Peyer's patch (tissue), 4 donors: ENCODE data around the gene CLEC2D. TPM values are rescaled to one million over a fixed set of nuclear protein-coding genes. Genes with fewer than 3 reads are reported as not detected.
"Not testable (repeated sequence)": the region's sequence is repeated elsewhere in the genome, so short reads cannot be mapped to it uniquely, and the experiment has no call there.

Source experiments
- DNase-seq, 3 donors: peaks; one replicate each; pipeline ENCODE4 v3.0.0-alpha.2; 2017 to 2019
- H3K27ac ChIP-seq, 4 donors: fragments of 200-600 bp; sonication (generic); one replicate each; pipeline ENCODE4 v1.5.1; 2016 to 2019
- H3K27me3 ChIP-seq, 2 donors: fragments of 200-600 bp; sonication (generic); one replicate each; pipeline ENCODE4 v1.5.1; 2019
- H3K36me3 ChIP-seq, 3 donors: fragments of 200-600 bp; sonication (generic); one replicate each; pipeline ENCODE4 v1.5.1; 2016 to 2019
- H3K4me1 ChIP-seq, 4 donors: fragments of 200-600 bp; sonication (generic); one replicate each; pipeline ENCODE4 v1.5.1; 2016 to 2019
- H3K4me3 ChIP-seq, 4 donors: fragments of 200-600 bp; sonication (generic); 1 replicate in 3 of 4; 2 replicates in 1 of 4; pipeline ENCODE4 v1.5.1; 2016 to 2019; ENCODE audit warnings: mild to moderate bottlenecking in 1 of 4
- H3K9me3 ChIP-seq, 4 donors: fragments of 200-600 bp; sonication (generic); one replicate each; pipeline ENCODE4 v1.5.1; 2016 to 2019; ENCODE audit warnings: mild to moderate bottlenecking in 1 of 4
- POLR2A ChIP-seq, 2 donors: fragments of 450-650 bp; IDR thresholded peaks; one replicate each; pipeline ENCODE4 v1.5.1; 2017; ENCODE audit warnings: antibody characterized with exemption in 2 of 2, mild to moderate bottlenecking in 2 of 2, moderate library complexity in 2 of 2
- total RNA-seq, 4 donors: library from RNA; depleted of rRNA; stranded (reverse); fragments of >200 nt; gene quantifications; one replicate each; pipeline ENCODE4 v1.1.0, GENCODE V29; 2016
- TF ChIP-seq, protein P1 (sequence below), 6 experiments: fragments of 450-650 bp in 4 of 6; fragments of 200-600 bp in 2 of 6; sonication (generic) in 1 of 6; IDR thresholded peaks; one replicate each; pipeline ENCODE4 v1.5.1; 2017 to 2019; ENCODE audit warnings: antibody characterized with exemption in 6 of 6, mild to moderate bottlenecking in 3 of 6, moderate library complexity in 1 of 6

CLEC2D gene
- total RNA-seq, 4 donors from 2014 or later = 6.4 to 140 (median 12.1) TPM

DNA sequence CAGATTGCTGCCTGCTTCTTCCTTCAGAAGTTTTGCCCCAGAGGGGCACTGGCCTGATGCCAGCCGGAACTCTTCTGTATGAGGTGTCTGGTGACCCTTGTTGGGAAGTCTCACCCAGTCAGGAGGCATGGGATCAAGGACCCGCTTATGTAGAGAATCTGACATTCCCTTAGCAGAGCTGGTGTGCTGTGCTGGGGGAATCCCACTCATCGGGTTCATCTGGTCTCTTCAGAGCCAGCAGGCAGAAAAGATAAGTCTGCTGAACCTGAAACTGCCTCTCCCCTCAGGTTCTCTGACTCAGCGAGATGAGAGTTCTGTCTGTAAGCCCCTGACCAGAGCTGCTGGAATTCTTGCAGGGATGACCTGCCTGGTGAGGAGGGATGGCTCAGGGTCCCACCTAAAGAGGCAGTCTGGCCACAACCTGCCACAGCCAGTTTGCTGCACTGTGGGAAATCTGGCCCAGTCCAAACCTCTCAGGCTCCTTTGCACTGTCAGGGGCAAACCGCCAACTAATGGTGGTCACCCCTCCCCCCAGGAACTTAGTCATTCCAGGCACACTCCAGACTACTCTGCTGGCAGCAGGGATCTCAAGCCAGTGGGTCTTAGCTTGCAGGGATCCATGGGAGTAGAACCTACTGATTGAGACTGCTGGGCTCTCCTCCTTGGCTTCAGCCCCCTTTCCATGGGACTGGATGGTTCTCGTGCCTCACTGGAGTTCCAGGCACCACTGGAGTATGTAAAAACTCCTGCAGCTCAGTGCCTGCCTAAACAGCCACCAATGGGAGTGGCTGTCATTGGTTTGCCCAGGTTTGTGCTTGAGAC, 4.1 kb downstream of the CLEC2D start:
- Histone ChIP-seq H3K36me3 (no peaks in the 10 kb centered on the region), H3K4me3 (peak overlapping the region in 2 of 4 donors; percentile 13 to 25), H3K4me1 (peaks cover 0 to 4% (median 0%) of the 10 kb centered on the region in 4 donors), H3K27me3 (no peaks in the 10 kb centered on the region), H3K9me3 (no peaks in the 10 kb centered on the region), H3K27ac (peak overlapping the region; percentile 32 to 76 (median 62))
- TF ChIP-seq, protein P1, sequence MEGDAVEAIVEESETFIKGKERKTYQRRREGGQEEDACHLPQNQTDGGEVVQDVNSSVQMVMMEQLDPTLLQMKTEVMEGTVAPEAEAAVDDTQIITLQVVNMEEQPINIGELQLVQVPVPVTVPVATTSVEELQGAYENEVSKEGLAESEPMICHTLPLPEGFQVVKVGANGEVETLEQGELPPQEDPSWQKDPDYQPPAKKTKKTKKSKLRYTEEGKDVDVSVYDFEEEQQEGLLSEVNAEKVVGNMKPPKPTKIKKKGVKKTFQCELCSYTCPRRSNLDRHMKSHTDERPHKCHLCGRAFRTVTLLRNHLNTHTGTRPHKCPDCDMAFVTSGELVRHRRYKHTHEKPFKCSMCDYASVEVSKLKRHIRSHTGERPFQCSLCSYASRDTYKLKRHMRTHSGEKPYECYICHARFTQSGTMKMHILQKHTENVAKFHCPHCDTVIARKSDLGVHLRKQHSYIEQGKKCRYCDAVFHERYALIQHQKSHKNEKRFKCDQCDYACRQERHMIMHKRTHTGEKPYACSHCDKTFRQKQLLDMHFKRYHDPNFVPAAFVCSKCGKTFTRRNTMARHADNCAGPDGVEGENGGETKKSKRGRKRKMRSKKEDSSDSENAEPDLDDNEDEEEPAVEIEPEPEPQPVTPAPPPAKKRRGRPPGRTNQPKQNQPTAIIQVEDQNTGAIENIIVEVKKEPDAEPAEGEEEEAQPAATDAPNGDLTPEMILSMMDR (IDR thresholded peaks at IDR 0.05) = no peak
- TF ChIP-seq POLR2A (IDR thresholded peaks at IDR 0.05) = no peak
- peak; percentile 40 to 81 (median 59) for DNase-seq

DNA sequence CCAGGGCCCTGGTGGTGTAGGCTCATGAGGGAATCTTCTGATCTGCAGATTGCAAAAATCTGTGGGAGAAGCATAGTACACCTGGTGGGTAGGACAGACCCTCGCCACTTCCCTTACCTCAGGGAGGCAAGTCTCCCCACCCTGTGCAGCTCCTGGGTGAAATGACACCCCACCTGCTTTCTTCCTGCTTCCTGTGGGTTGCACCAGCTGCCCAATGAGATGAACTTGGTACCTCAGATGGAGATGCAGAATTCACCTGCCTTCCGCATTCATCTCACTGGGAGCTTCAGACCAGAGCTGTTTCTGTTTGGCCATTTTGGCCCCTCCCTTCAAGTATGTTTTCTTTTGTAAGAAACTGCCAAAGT, 4.7 kb downstream of the CLEC2D start:
- H3K4me1 ChIP-seq = peaks cover 0 to 4% (median 0%) of the 10 kb centered on the region in 4 donors
- TF ChIP-seq POLR2A (IDR thresholded peaks at IDR 0.05) = no peak
- TF ChIP-seq, protein P1 (IDR thresholded peaks at IDR 0.05) = no peak
- DNase-seq = peak; percentile 45 to 82 (median 64)
- peak overlapping the region in 1 of 4 donors; percentile 13 for H3K4me3 ChIP-seq
- H3K36me3 ChIP-seq = no peaks in the 10 kb centered on the region
- H3K27me3 ChIP-seq = no peaks in the 10 kb centered on the region
- no peaks in the 10 kb centered on the region for H3K9me3 ChIP-seq
- H3K27ac ChIP-seq = peak overlapping the region; percentile 32 to 76 (median 62)

DNA sequence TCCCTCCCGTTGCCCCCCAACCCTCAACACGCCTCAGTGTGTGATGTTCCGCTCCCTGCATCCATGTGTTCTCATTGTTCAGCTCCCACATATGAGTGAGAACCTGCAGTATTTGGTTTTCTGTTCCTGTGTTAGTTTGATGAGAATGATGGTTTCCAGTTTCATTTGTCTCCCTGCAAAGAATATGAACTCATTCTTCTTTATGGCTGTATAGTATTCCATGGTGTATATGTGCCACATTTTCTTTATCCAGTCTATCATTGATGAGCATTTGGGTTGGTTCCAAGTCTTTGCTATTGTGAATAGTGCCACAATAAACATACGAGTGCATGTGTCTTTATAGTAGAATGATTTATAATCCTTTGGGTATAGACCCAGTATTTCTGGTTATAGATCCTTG, 13.0 kb downstream of the CLEC2D start:
- not testable (repeated sequence) for H3K27me3 ChIP-seq, H3K27ac ChIP-seq, H3K4me3 ChIP-seq

DNA sequence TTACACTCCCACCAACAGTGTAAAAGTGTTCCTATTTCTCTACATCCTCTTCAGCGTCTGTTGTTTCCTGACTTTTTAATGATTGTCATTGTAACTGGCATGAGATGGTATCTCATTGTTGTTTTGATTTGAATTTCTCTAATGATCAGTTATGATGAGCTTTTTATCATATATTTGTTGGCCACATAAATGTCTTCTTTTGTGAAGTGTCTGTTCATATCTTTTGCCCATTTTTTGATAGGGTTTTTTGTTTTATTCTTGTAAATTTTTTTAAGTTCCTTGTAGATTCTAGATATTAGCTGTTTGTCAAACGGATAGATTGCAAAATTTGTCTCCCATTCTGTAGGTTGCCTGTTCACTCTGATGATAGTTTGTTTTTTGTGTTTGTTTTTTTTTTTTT, 13.4 kb downstream of the CLEC2D start:
- DNase-seq, H3K27me3 ChIP-seq, H3K4me3 ChIP-seq, H3K4me1 ChIP-seq, H3K9me3 ChIP-seq, H3K36me3 ChIP-seq, H3K27ac ChIP-seq: not testable (repeated sequence)

More for the DNA sequence above, 13.0 kb downstream of the CLEC2D start:
- H3K36me3 ChIP-seq, H3K4me1 ChIP-seq, DNase-seq, H3K9me3 ChIP-seq: not testable (repeated sequence)

DNA sequence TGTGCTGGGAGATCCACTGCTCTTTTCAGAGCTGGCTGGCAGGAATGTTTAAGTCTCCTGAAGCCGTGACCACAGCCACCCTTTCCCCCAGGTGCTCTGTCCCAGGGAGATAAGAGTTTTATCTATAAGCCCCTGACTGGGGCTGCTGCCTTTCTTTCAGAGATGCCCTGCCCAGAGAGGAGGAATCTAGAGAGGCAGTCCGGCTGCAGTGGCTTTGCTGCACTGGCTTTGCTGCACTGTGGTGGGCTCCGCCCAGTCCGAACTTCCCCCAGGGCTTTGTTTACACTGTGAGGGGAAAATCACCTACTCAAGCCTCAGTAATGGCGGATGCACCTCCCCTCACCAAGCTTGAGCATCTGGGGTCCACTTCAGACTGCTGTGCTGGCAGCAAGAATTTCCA, 15.9 kb downstream of the CLEC2D start:
- peak in 1 of 3 donors; percentile 52 for DNase-seq
- not testable (repeated sequence) for H3K27me3 ChIP-seq, H3K4me1 ChIP-seq, H3K9me3 ChIP-seq, H3K4me3 ChIP-seq
- Histone ChIP-seq H3K27ac (peak overlapping the region in 1 of 4 donors; percentile 44), H3K36me3 (peaks cover 0 to 27% (median 0%) of the 10 kb centered on the region in 3 donors)

DNA sequence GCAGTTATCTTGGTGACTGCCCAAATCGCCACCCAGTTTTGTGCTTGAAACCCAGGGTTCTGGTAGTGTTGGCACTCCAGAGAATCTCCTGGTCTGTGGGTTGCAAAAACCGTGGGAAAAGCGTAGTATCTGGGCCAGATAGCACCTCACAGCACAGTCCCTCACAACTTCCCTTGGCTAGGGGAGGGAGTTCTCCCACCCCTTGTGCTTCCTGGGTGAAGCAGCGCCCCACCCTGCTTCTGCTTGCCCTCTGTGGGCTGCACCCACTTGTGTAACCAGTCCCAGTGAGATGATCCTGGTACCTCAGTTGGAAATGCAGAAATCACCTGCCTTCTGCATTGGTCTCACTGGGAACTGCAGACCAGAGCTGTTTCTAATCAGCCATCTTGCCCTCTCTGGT, 16.4 kb downstream of the CLEC2D start:
- no peaks in the 10 kb centered on the region for H3K4me1 ChIP-seq
- no peak for DNase-seq
- peak overlapping the region in 1 of 4 donors; percentile 4 for H3K27ac ChIP-seq
- H3K9me3 ChIP-seq = no peaks in the 10 kb centered on the region
- TF ChIP-seq, protein P1 (IDR thresholded peaks at IDR 0.05) = no peak
- TF ChIP-seq POLR2A (IDR thresholded peaks at IDR 0.05) = no peak
- no peak overlapping the region for H3K4me3 ChIP-seq
- H3K36me3 ChIP-seq = peaks cover 0 to 27% (median 0%) of the 10 kb centered on the region in 3 donors
- no peaks in the 10 kb centered on the region for H3K27me3 ChIP-seq

DNA sequence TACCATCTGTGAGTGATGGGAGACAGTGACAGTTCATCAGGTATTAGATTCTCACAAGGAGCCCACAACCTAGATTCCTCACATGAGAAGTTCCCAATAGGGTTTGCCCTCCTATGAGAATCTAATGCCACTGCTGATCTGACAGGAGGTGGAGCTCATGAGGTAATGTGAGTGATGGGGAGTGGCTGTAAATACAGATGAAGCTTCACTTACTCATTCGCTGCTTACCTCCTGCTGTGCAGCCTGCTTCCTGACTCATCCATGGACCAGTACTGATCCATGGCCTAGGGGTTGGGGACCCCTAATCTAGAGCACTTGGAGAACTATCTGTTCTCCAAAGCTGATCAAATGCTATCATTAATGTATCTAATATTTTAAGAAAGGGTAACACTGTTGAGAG, 17.7 kb downstream of the CLEC2D start:
- Histone ChIP-seq H3K4me1 (no peaks in the 10 kb centered on the region), H3K36me3 (peaks cover 0 to 27% (median 0%) of the 10 kb centered on the region in 3 donors), H3K9me3 (no peaks in the 10 kb centered on the region), H3K27me3 (no peaks in the 10 kb centered on the region), H3K27ac (no peak overlapping the region), H3K4me3 (no peak overlapping the region)
- no peak for DNase-seq
- TF ChIP-seq, protein P1 (IDR thresholded peaks at IDR 0.05) = no peak
- TF ChIP-seq POLR2A (IDR thresholded peaks at IDR 0.05) = no peak
